Endothelial cell of coronary artery (primary cell): ENCODE measurements around the gene CXCR3. TPM values are rescaled to one million over a fixed set of nuclear protein-coding genes. Genes with fewer than 3 reads are reported as not detected.

Experiments
- total RNA-seq: library from RNA; depleted of rRNA; stranded (reverse); fragments of >200 nt; gene quantifications from 2 replicates; pipeline ENCODE4 v1.2.3, GENCODE V29; 2014

Gene CXCR3
- not detected in 2 replicates for total RNA-seq

DNA sequence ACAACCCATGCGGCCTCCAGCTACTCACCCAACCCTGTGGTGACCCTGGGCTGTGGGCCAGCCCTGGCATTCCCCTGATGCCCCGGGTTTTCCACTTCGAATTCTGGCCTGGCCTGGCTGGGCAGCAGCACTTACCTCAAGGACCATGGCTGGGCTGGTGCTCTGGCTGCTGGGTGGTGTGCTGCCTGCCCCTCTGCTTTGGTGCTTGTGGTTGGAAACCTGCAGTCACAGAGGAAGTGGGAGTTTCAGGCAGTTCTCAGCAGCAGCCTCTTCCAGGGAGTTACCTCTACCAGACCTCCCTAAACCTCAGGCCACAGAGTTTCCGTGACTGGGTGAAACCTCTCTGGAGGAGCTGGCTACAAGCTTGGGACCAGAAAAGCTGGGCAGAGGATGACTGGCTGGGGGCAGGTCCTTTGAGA lies at the start of gene CXCR3:
TSS of gene CXCR3 (minus strand) at position 209 of the 419 bp plus-strand sequence. CDS start at position 147, 62 bp downstream.

GRCh38 chrX:71667328-71668247 lies 49.3 kb upstream of the CXCR3 start, which contains the start of gene LOC101059915:
Gene LOC101059915 (plus strand): TSS chrX:71667546.

GRCh38 chrX:71578253-71579135 lies 39.8 kb downstream of the CXCR3 start, which contains the start of gene GCNA:
Gene GCNA (plus strand): TSS chrX:71578437. CDS start chrX:71580822, 2,385 bp downstream.

Other genes starting within 250 kb of the CXCR3 start
- gene OGT, start 85.4 kb downstream of the CXCR3 start, total RNA-seq = 63.0 and 98.5 TPM in 2 replicates
- 0.99 and 2.7 TPM in 2 replicates for gene GCNA, start 40.1 kb downstream of the CXCR3 start, total RNA-seq
- not detected in 2 replicates for gene CXorf49, start 99.8 kb upstream of the CXCR3 start, total RNA-seq
- gene CXorf49B, start 144.8 kb upstream of the CXCR3 start, total RNA-seq = not detected in 2 replicates